ENCODE results near the gene GIPC1. TPM values are rescaled to one million over a fixed set of nuclear protein-coding genes. Genes with fewer than 3 reads are reported as not detected.

Gene GIPC1
- total RNA-seq, 2 experiments from 2014 or later = 36.5 to 47.2 TPM

DNA sequence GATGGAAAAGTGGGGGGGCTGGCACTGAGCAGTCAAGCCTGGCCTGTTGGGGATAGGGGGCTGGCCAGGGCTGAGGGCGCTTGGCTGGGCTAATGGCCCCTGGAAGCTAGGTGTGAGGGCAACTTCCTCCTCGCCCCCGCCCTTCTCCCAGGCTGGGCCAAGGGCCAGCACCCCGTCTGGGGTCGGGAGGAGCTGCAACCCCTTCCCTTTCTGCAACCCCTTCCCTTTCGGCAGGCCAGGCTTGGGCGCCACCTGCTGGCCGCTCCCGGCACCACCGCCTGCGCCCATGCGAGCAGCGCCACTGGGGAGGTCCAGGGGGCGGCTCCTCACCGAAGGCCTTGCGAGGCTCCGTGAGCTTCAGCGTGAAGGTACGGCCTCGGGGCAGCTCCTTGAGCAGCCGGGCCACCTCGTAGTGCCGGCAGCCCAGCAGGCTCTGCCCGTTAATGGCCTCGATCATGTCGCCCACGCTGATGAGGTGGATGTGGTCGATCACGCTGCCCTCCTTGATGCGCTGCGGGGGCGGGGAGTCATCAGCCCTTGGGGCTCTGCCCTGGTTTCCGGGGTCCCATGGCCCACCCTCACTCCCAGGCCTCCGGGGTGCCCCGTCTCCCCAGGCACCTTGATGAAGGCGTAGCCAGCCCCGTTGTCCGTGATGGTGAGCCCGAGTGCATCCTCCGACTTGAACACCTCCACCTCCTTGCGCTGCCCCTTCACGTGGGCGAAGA, 15.8 kb downstream of the GIPC1 start:
- no peaks in the 10 kb centered on the region for H3K9me3 Mint-ChIP-seq
- POLR2A ChIA-PET = interaction anchor here (1.0 kb wide), 1 partner anchor 344 kb away, joined by 3 read pairs; the partner anchor contains the start of gene ASF1B
- CTCF ChIA-PET = interaction anchor here (0.7 to 5.2 kb wide), 23 partner anchors 8 to 840 kb away, joined by 3 to 45 read pairs (median 3); partner anchors contain the start of genes ADGRE5, ASF1B and GIPC1
- peak; percentile 72 for DNase-seq
- peaks cover 16% of the 10 kb centered on the region for H3K4me1 Mint-ChIP-seq
- H3K36me3 Mint-ChIP-seq (ENCODE audit: low read depth) = peaks cover 12% of the 10 kb centered on the region
- no peak overlapping the region for H3K27ac Mint-ChIP-seq
- H3K27me3 Mint-ChIP-seq = no peaks in the 10 kb centered on the region
- H3K4me3 Mint-ChIP-seq = no peak overlapping the region

DNA sequence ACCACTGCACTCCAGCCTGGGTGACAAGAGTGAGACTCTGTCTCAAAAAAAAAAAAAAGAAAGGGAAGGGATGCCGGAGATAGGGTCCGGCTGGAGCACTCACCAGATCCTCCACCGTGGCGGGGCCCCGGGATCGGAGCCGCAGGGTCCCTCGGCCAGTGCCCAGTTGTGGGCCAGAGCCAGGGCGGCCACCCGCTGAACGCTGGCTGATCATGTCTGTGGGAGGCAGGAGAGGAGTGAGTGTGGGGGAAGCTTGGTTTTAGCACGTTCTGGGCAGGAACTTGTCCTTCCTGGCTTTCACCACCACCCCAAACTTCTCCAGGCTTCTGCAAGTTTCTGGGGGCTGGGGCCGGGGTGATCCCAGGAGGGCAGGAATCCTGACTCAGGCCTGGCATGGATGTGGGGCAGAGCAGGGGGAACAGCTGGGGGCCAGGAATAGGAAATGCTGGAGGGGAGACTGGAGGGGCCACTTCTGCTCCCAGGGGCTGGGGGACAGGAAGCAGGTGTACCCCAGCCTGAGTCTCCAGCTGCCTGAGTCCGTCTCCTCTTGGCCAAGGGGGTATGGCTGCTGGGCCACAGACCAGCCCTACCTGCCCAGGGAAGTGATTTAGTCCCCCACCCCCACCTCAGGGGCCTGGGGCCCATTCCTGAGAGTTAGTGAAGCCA, 16.5 kb downstream of the GIPC1 start:
- H3K27me3 Mint-ChIP-seq = peaks cover 5% of the 10 kb centered on the region
- H3K36me3 Mint-ChIP-seq (ENCODE audit: low read depth) = peaks cover 12% of the 10 kb centered on the region
- no peak for DNase-seq
- ChIA-PET POLR2A (interaction anchor here (1.0 kb wide), 1 partner anchor 343 kb away, joined by 3 read pairs; the partner anchor contains the start of gene ASF1B), CTCF (interaction anchor here (0.5 to 5.2 kb wide), 18 partner anchors 9 to 343 kb away, joined by 3 to 45 read pairs (median 3); partner anchors contain the start of genes ASF1B and GIPC1)
- H3K9me3 Mint-ChIP-seq = no peaks in the 10 kb centered on the region
- H3K4me1 Mint-ChIP-seq = peaks cover 23% of the 10 kb centered on the region
- H3K27ac Mint-ChIP-seq = no peak overlapping the region
- no peak overlapping the region for H3K4me3 Mint-ChIP-seq

DNA sequence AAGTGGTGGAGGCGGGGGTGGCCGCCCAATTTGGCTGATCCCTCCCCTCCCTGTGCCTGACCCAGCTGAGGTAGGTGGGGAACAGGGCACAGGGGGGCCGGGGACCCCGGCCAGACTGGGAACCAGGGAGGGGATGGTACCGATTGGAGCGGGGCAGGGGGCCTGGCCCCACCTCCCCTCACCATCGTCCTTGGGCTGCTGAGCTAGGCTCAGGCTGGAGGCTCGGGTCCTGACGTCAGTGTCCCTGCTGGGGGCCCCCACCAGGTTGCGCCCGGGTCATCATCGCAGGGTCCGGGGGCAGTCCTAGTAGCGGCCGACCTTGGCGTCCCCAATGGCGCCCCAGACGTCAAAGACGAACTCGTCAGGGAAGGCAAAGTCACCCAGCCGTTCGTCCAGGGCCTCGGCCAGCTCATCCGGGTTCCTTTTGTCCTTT, 17.8 kb downstream of the GIPC1 start:
- no peaks in the 10 kb centered on the region for H3K9me3 Mint-ChIP-seq
- peaks cover 12% of the 10 kb centered on the region for H3K36me3 Mint-ChIP-seq (ENCODE audit: low read depth)
- peaks cover 10% of the 10 kb centered on the region for H3K27me3 Mint-ChIP-seq
- no peak overlapping the region for H3K4me3 Mint-ChIP-seq
- POLR2A ChIA-PET = no interaction called here
- CTCF ChIA-PET = interaction anchor here (3.2 kb wide), 1 partner anchor 341 kb away, joined by 13 read pairs; the partner anchor contains the start of gene ASF1B
- H3K27ac Mint-ChIP-seq = no peak overlapping the region
- H3K4me1 Mint-ChIP-seq = peaks cover 26% of the 10 kb centered on the region
- DNase-seq = no peak

DNA sequence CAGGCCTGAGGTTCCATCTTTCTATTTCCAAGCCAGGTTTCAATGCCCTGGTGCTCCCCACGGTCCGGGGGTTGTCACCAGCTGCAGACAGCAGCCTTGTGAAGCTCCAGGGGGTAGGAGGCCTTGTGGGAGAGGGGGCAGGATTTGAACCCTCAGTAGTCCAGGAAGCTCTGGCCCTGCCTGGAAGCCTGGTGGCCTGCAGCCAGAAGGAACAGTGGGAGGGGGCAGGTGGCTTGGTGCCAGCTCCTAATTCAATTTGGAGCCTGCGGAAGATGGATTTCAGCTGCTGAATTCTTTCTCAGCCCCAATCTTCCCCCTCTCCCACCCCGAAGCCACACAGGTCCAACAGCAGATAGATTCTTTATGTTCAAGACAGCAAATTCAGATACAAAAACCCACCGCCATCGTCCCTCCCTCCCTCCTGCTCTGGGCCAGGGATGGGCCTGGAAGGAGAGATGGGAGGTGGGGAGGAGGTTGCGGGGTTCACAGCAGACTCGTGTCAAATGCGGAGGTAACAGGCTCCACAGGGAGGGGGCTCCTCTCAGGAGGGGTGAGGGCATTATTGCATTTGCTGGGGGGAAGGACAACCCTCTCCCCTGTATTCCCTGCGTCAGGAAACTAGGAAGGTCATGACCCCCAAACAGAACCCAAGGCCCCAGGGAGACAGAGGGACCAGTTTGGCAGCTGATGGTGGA, 18.4 kb downstream of the GIPC1 start:
- Mint-ChIP-seq H3K27ac (no peak overlapping the region), H3K4me3 (no peak overlapping the region), H3K36me3 (ENCODE audit: low read depth) (peaks cover 16% of the 10 kb centered on the region), H3K27me3 (peaks cover 15% of the 10 kb centered on the region), H3K9me3 (no peaks in the 10 kb centered on the region), H3K4me1 (peaks cover 32% of the 10 kb centered on the region)
- POLR2A ChIA-PET = no interaction called here
- no peak for DNase-seq
- CTCF ChIA-PET = interaction anchor here (3.2 kb wide), 1 partner anchor 341 kb away, joined by 13 read pairs; the partner anchor contains the start of gene ASF1B

DNA sequence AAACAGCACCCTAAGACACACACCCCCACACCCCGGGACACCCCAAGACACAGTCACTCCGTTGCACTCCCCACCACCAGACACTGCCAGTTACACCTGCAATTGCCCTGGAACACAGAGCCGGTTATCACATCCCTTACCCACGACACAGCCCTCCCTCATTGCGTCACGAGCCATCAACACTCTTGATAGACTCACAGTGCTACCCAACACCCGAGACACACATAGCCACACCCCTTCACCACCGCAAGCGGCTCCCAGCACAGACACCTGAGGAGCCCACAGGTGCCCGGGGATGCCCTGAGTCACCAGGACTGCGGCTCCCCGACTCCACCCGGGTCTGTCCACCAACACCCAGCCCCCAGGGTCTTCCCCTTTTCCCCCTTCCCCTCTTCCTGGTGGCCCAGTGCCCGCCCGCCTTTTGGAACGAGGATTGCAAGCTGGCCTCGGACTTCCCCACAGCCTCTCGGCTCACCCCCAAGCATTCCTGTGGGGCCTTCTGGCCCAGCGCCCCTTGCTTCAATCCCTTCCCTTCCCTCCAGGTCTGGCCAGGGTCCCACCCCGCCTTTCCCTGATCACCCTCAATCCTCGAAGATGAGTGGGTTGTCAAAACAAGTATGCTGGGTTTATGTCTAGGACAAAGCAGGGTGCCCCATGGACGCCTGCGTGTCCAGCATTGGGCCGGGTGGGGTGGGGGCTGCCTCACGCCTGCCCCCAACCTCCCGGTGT, 19.1 kb downstream of the GIPC1 start:
- Mint-ChIP-seq H3K4me3 (no peak overlapping the region), H3K9me3 (no peaks in the 10 kb centered on the region), H3K27ac (peak overlapping the region; percentile 66), H3K4me1 (peaks cover 32% of the 10 kb centered on the region), H3K36me3 (ENCODE audit: low read depth) (peaks cover 12% of the 10 kb centered on the region), H3K27me3 (peaks cover 16% of the 10 kb centered on the region)
- ChIA-PET CTCF (interaction anchor here (3.2 kb wide), 1 partner anchor 340 kb away, joined by 13 read pairs; the partner anchor contains the start of gene ASF1B), POLR2A (no interaction called here)
- DNase-seq = no peak

DNA sequence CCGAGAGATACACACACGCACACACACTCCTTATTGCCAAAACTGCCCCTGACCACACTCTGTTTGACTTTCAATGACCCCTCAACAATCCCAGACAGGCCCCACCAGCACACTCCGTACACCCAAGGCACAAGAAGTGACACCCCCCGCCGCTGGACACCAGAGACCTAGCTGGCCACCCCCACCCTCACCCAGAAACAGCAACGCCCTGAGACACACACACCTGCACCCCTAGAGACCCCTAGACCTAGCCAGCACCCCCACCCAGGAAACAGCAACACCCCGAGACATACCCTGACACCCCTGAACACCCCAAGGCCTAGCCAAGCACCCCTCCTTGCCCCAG, 19.6 kb downstream of the GIPC1 start:
- no peak overlapping the region for H3K4me3 Mint-ChIP-seq
- CTCF ChIA-PET = no interaction called here
- peaks cover 16% of the 10 kb centered on the region for H3K27me3 Mint-ChIP-seq
- POLR2A ChIA-PET = no interaction called here
- peaks cover 12% of the 10 kb centered on the region for H3K36me3 Mint-ChIP-seq (ENCODE audit: low read depth)
- no peaks in the 10 kb centered on the region for H3K9me3 Mint-ChIP-seq
- no peak overlapping the region for H3K27ac Mint-ChIP-seq
- H3K4me1 Mint-ChIP-seq = peaks cover 32% of the 10 kb centered on the region
- no peak for DNase-seq

DNA sequence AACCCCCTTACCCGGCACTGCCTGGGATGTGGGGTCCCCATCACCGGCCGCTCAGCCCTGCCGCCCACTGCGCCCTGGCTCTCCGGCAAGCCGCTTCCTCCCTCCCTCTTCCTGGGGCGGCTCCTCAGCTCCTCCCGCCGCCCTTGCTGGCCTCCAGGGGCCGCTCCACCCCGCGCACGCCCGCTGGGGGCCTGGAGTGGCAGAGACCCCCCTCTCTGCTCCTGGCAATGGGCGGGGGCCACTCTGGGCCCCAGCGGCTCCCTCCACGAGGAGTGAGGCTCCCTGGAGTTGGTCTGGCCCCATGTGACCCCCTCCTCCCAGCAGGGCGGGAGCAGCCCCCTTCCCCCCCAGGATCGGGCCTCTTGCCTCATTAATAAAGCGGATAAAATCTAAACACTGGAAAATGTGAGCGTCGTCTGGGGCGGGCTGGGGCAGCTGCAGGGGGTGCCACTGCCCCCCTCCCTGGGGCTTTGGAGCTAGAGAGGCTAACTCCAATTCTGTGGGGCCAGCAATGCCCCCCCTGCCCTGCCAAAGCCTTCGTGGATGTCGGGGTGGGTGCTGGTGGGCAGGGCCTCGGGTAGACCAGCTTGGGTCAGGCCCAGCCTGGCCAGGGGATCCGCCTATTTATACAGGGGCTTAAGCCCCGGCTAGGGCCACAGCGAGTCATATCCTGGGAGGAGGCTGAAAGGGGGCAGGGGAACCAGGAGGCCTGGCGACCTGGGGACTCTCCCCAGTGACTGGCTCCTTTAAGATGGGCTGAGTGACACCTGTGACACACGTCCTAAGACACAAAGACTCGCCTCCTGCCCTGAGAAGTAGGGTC, 20.5 kb downstream of the GIPC1 start, which contains the start of gene PTGER1:
Gene PTGER1, minus strand, starts transcription at position 104 of the 823 bp plus-strand sequence. CDS start 1,034 bp downstream, outside the sequence.
- ChIA-PET POLR2A (no interaction called here), CTCF (interaction anchor here (0.8 to 1.0 kb wide), 2 partner anchors 10 to 29 kb away, joined by 3 read pairs; no protein-coding TSS in a partner anchor)
- H3K4me3 Mint-ChIP-seq = no peak within 1 kb of the TSS
- H3K9me3 Mint-ChIP-seq = no peaks in the 10 kb centered on the region
- peaks cover 30% of the 10 kb centered on the region for H3K4me1 Mint-ChIP-seq
- peaks cover 16% of the 10 kb centered on the region for H3K27me3 Mint-ChIP-seq
- DNase-seq = peak; percentile 37
- H3K27ac Mint-ChIP-seq = peak within 1 kb of the TSS; percentile 39
- peaks cover 12% of the 10 kb centered on the region for H3K36me3 Mint-ChIP-seq (ENCODE audit: low read depth)

DNA sequence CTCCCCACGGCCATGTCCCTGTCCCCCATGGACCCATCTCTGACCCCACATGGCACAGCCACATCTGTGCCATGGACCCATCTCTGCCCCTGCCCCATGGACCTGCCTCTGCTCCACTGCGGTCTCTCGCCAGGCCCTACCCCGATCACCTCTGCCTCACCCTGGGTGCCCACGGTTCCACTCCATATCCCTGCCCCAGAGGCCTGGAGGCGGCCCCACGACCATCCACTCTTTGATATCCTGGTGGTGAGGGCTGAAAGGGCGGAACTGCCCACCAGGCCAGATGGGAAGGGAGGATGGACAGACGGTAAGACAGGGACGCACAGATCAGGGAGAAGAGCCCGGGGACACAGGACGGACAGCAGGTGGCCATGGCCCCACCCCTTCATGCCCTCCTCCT, 21.1 kb downstream of the GIPC1 start:
- POLR2A ChIA-PET = no interaction called here
- H3K4me1 Mint-ChIP-seq = peaks cover 30% of the 10 kb centered on the region
- CTCF ChIA-PET = interaction anchor here (0.6 to 1.0 kb wide), 3 partner anchors 11 to 41 kb away, joined by 3 read pairs; no protein-coding TSS in a partner anchor
- H3K4me3 Mint-ChIP-seq = no peak overlapping the region
- H3K9me3 Mint-ChIP-seq = no peaks in the 10 kb centered on the region
- peaks cover 16% of the 10 kb centered on the region for H3K27me3 Mint-ChIP-seq
- peaks cover 13% of the 10 kb centered on the region for H3K36me3 Mint-ChIP-seq (ENCODE audit: low read depth)
- H3K27ac Mint-ChIP-seq = peak overlapping the region; percentile 31
- no peak for DNase-seq

DNA sequence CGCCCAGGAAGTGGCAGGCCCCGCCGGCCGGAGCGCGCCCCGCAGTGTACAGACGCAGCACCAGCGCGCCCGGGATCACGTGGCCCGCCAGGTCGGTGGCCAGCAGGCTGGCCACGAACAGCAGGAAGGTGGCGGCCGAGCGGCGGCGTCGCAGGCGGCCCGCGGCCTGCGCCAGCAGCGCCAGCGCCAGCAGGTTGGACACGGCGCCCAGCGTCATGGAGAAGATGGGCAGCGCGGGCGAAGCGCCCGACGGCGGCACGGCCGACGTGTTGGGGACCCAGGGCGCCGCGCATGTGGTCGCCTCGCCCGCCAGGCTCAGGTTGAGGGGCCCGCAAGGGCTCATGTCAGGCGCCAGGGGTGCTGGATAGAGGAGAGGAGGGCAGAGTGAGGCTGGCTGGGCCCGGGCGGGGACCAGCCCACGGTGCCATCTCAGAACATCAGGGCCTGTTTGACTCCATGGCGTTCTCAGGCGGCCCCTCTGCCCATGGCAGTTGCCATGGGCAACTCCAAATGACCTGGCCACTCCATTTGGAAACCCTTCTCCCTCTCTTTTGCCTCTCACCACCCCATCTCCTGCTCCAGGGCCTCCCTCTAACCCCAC, 21.8 kb downstream of the GIPC1 start:
- POLR2A ChIA-PET = no interaction called here
- Mint-ChIP-seq H3K9me3 (no peaks in the 10 kb centered on the region), H3K4me3 (no peak overlapping the region), H3K27me3 (peaks cover 16% of the 10 kb centered on the region), H3K27ac (peak overlapping the region; percentile 31), H3K4me1 (peaks cover 30% of the 10 kb centered on the region), H3K36me3 (ENCODE audit: low read depth) (peaks cover 16% of the 10 kb centered on the region)
- DNase-seq = no peak
- CTCF ChIA-PET = no interaction called here

DNA sequence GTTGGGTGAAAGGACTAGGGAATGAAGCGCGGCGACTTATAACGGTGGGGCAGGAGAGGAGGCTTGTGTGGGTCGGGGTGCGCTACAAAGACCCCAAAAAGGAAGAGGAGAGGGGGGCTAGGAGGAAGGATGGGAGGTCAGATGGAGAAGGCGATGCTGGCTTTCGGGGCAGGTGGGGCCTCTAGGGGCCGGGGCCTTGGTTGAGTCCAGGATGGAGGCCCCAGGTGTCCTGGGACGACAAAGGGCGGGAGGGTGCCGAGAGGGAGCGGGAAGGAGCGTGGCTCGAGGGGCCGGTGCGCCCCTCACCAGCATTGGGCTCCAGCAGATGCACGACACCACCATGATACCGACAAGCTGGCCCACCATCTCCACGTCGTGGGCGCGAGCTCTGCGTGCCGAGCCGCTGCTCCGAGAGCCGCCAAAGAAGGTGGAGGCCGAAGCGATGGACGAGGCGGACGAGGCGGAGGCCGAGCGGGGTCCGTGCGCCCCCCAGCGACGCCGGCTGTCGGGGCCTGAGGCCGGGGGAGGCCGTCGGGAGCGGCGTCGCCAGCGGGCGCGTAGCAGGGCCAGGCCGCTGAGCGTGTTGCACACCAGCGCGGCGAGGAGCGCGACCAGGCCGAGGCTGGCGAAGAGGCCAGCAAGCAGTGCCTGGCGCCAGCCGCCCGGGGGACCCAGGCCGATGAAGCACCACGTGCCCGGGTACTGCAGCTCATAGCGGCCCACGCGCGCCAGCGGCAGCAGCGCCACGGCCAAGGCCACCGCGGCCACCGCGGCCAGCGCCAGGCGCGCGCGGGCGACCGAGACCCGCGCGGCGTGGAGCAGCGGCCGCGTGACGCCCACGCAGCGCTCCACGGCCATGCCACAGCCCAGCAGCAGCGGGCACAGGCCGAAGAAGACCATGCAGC, 22.6 kb downstream of the GIPC1 start:
- H3K27ac Mint-ChIP-seq = peak overlapping the region; percentile 31
- H3K27me3 Mint-ChIP-seq = peaks cover 16% of the 10 kb centered on the region
- ChIA-PET CTCF (interaction anchor here (0.7 to 2.0 kb wide), 14 partner anchors 8 to 337 kb away, joined by 3 to 7 read pairs (median 3); partner anchors contain the start of genes ASF1B and PKN1), POLR2A (no interaction called here)
- no peaks in the 10 kb centered on the region for H3K9me3 Mint-ChIP-seq
- H3K4me3 Mint-ChIP-seq = no peak overlapping the region
- no peak for DNase-seq
- peaks cover 30% of the 10 kb centered on the region for H3K4me1 Mint-ChIP-seq
- peaks cover 14% of the 10 kb centered on the region for H3K36me3 Mint-ChIP-seq (ENCODE audit: low read depth)
